Inflammatory macrophage treated with lipopolysaccharide for 4 hours (primary cell): ENCODE results near the gene CHD2.
"Not testable (repeated sequence)": the region's sequence is repeated elsewhere in the genome, so short reads cannot be mapped to it uniquely, and the experiment has no call there.

Experiments used
- DNase-seq: peaks from one replicate; pipeline ENCODE4 v3.0.0-alpha.2; 2020

CHD2 gene

GRCh38 chr15:92899948-92900730, at the start of gene CHD2:
Gene CHD2 (plus strand): TSS chr15:92900324. CDS start chr15:92901238, 914 bp downstream.
- peak; percentile 74 for DNase-seq

- no peak for DNase-seq
Measured at GRCh38 chr15:92853222-92853621, 46.9 kb upstream of the CHD2 start.

GRCh38 chr15:92861742-92862141, 38.4 kb upstream of the CHD2 start:
- no peak for DNase-seq

GRCh38 chr15:92864127-92864814, 35.9 kb upstream of the CHD2 start:
- DNase-seq: no peak

- DNase-seq: no peak
Measured at GRCh38 chr15:92869263-92869940, 30.7 kb upstream of the CHD2 start.

- DNase-seq: no peak
Measured at GRCh38 chr15:92870010-92870591, 30.0 kb upstream of the CHD2 start.

GRCh38 chr15:92872967-92873366, 27.2 kb upstream of the CHD2 start:
- DNase-seq: not testable (repeated sequence)

- DNase-seq: no peak
Measured at GRCh38 chr15:92877000-92877399, 23.1 kb upstream of the CHD2 start.

GRCh38 chr15:92877416-92877815, 22.7 kb upstream of the CHD2 start:
- DNase-seq: no peak

GRCh38 chr15:92878593-92879053, 21.5 kb upstream of the CHD2 start:
- DNase-seq: no peak

GRCh38 chr15:92879949-92880725, 20.0 kb upstream of the CHD2 start:
- no peak for DNase-seq

GRCh38 chr15:92880796-92881195, 19.3 kb upstream of the CHD2 start:
- DNase-seq: no peak

GRCh38 chr15:92881211-92881754, 18.8 kb upstream of the CHD2 start:
- DNase-seq: peak; percentile 29

GRCh38 chr15:92881802-92882696, 18.1 kb upstream of the CHD2 start:
- DNase-seq: peak; percentile 99

GRCh38 chr15:92882697-92883162, 17.4 kb upstream of the CHD2 start:
- no peak for DNase-seq

GRCh38 chr15:92883163-92883875, 16.8 kb upstream of the CHD2 start:
- peak; percentile 28 for DNase-seq

GRCh38 chr15:92883876-92884435, 16.2 kb upstream of the CHD2 start:
- DNase-seq: peak; percentile 88

- peak; percentile 62 for DNase-seq
Measured at GRCh38 chr15:92884436-92885223, 15.5 kb upstream of the CHD2 start.
